HUES48 (cell line): ENCODE measurements around the gene CSRNP3.

Experiments
- H3K27ac ChIP-seq: one replicate; pipeline ENCODE4 v1.7.0; 2013; ENCODE audit warnings: low read depth, low read length, inconsistent platforms
- H3K27me3 ChIP-seq: 2 replicates; pipeline ENCODE4 v1.6.1; 2013; ENCODE audit warnings: mild to moderate bottlenecking, low read length; ENCODE audit not compliant: control insufficient read depth, insufficient read depth
- H3K36me3 ChIP-seq: 2 replicates; pipeline ENCODE4 v1.6.1; 2013; ENCODE audit warnings: low read length; ENCODE audit not compliant: control insufficient read depth, insufficient read depth
- H3K4me1 ChIP-seq: 2 replicates; pipeline ENCODE4 v1.6.1; 2013; ENCODE audit warnings: mild to moderate bottlenecking, low read length; ENCODE audit not compliant: control insufficient read depth, insufficient read depth
- H3K4me3 ChIP-seq: 2 replicates; pipeline ENCODE4 v1.5.1; 2013; ENCODE audit warnings: mild to moderate bottlenecking, low read depth, low read length
- H3K9ac ChIP-seq: 2 replicates; pipeline ENCODE4 v1.6.1; 2013; ENCODE audit warnings: mild to moderate bottlenecking, low read depth, low read length, moderate library complexity
- H3K9me3 ChIP-seq: 2 replicates; pipeline ENCODE4 v1.6.1; 2013; ENCODE audit warnings: low read length; ENCODE audit not compliant: control insufficient read depth, insufficient read depth

Gene CSRNP3

GRCh38 chr2:165470361-165470760 is 863 bp downstream of the CSRNP3 start:
- H3K9me3 ChIP-seq = no peaks in the 10 kb centered on the region
- H3K9ac ChIP-seq = peak overlapping the region; percentile 71
- no peaks in the 10 kb centered on the region for H3K27me3 ChIP-seq
- H3K36me3 ChIP-seq = no peaks in the 10 kb centered on the region
- H3K27ac ChIP-seq = no peak overlapping the region
- peak overlapping the region; percentile 88 for H3K4me3 ChIP-seq
- peaks cover 47% of the 10 kb centered on the region for H3K4me1 ChIP-seq

- no peaks in the 10 kb centered on the region for H3K36me3 ChIP-seq
- no peak overlapping the region for H3K9ac ChIP-seq
- H3K9me3 ChIP-seq = no peaks in the 10 kb centered on the region
- H3K27ac ChIP-seq = peak overlapping the region; percentile 40
- no peaks in the 10 kb centered on the region for H3K27me3 ChIP-seq
- H3K4me3 ChIP-seq = no peak overlapping the region; the same call in 1 of the 2 replicates
- peaks cover 48% of the 10 kb centered on the region for H3K4me1 ChIP-seq
Observed at GRCh38 chr2:165471349-165471950, 2.0 kb downstream of the CSRNP3 start.

- H3K36me3 ChIP-seq = no peaks in the 10 kb centered on the region
- H3K27ac ChIP-seq = no peak overlapping the region
- no peaks in the 10 kb centered on the region for H3K27me3 ChIP-seq
- peaks cover 47% of the 10 kb centered on the region for H3K4me1 ChIP-seq
- no peak overlapping the region for H3K9ac ChIP-seq
- no peaks in the 10 kb centered on the region for H3K9me3 ChIP-seq
- no peak overlapping the region for H3K4me3 ChIP-seq
Observed at GRCh38 chr2:165472922-165473321, 3.4 kb downstream of the CSRNP3 start.

DNA sequence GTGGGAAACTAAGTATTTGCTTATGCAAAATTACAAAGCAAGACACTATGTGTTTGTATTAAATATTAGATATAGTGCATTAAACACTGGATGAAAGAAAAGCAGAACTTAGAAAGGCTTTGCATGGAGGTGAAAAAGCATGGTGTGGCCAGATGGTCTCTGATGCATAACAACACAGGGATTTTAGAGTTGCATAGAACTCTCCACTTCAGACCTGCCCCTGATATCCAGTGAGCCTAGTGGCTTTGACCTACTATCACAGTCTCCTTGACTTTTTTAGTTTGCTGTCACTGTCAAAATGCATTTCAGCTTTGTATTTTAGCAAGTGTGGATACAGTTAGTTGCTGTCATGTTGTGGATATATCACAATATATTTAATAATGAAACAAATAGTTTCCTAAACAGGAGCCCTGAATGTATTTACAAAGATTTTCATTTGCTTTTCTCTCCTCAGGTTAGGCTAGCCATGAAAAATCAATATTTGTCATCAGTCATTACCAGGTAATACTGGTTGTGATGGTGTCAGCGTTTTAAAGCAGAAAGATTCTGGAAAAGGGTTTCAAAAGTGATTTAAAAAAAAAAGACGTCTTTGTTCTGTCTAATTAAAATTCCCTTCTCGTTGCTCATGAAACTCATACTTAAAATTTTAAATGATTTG is 5.2 kb downstream of the CSRNP3 start:
- H3K9ac ChIP-seq = no peak overlapping the region
- no peaks in the 10 kb centered on the region for H3K27me3 ChIP-seq
- H3K27ac ChIP-seq = no peak overlapping the region
- H3K9me3 ChIP-seq = no peaks in the 10 kb centered on the region
- peaks cover 32% of the 10 kb centered on the region for H3K4me1 ChIP-seq
- H3K36me3 ChIP-seq = no peaks in the 10 kb centered on the region
- H3K4me3 ChIP-seq = no peak overlapping the region

- H3K9ac ChIP-seq = no peak overlapping the region
- no peaks in the 10 kb centered on the region for H3K27me3 ChIP-seq
- H3K36me3 ChIP-seq = no peaks in the 10 kb centered on the region
- no peaks in the 10 kb centered on the region for H3K9me3 ChIP-seq
- H3K4me3 ChIP-seq = no peak overlapping the region
- peaks cover 27% of the 10 kb centered on the region for H3K4me1 ChIP-seq
- no peak overlapping the region for H3K27ac ChIP-seq
Observed at GRCh38 chr2:165475277-165476004, 5.9 kb downstream of the CSRNP3 start.

DNA sequence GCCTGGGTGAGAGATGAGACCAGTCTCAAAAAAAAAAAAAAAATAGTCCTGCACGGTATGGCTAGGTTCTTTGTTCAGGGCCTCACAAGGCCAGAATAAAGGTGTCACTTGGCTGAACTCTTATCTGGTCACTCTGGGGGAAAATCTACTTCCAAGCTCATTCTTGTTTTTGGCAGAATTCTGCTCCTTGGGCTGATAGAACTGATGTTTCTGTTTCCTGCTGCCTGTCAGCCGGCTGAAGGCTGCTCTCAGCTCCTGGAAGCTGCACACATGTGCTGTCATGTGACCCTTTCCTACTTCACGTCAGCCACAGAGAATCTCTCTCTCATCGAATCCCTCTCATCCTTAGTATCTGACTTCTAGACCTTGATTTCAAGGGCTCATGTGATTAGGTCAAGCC is 10.4 kb downstream of the CSRNP3 start:
- H3K4me1 ChIP-seq = 0 out of 2 replicates have a peak, but pooled peaks cover 6% of the 10 kb centered on the region
- H3K9me3 ChIP-seq = no peaks in the 10 kb centered on the region; the same call in 1 of the 2 replicates
- H3K36me3 ChIP-seq = no peaks in the 10 kb centered on the region
- no peak overlapping the region for H3K9ac ChIP-seq
- no peak overlapping the region for H3K4me3 ChIP-seq
- H3K27ac ChIP-seq = no peak overlapping the region
- no peaks in the 10 kb centered on the region for H3K27me3 ChIP-seq

DNA sequence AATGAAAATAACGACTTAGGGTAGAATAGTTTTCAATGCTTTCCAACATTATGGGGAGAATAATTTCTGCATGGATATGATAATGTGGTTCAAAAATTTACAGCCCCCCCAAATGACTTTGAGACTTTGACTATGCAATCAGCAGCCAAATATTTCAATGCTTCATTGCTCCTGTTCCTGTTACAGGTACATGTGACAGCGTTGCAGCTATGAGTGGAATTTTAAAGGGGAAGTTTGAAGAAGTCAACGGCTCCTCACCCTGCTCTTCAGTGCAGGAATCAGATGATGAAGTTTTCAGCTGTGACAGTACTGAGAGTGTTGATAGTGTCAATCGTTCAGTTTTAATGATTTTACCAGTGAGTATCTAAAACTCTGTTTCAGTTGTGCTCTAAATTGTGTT is 25.1 kb downstream of the CSRNP3 start:
- no peaks in the 10 kb centered on the region for H3K9me3 ChIP-seq
- no peak overlapping the region for H3K27ac ChIP-seq
- H3K27me3 ChIP-seq = no peaks in the 10 kb centered on the region
- peaks cover 3% of the 10 kb centered on the region; the same call in 1 of the 2 replicates for H3K4me1 ChIP-seq
- H3K4me3 ChIP-seq = no peak overlapping the region
- no peak overlapping the region for H3K9ac ChIP-seq
- H3K36me3 ChIP-seq = peaks cover 4% of the 10 kb centered on the region; the same call in 1 of the 2 replicates

GRCh38 chr2:165497659-165498317 is 28.3 kb downstream of the CSRNP3 start:
- H3K4me1 ChIP-seq = peaks cover 3% of the 10 kb centered on the region; the same call in 1 of the 2 replicates
- H3K36me3 ChIP-seq = peaks cover 4% of the 10 kb centered on the region; the same call in 1 of the 2 replicates
- H3K27me3 ChIP-seq = no peaks in the 10 kb centered on the region
- no peak overlapping the region for H3K9ac ChIP-seq
- H3K4me3 ChIP-seq = no peak overlapping the region
- H3K27ac ChIP-seq = no peak overlapping the region
- H3K9me3 ChIP-seq = no peaks in the 10 kb centered on the region

DNA sequence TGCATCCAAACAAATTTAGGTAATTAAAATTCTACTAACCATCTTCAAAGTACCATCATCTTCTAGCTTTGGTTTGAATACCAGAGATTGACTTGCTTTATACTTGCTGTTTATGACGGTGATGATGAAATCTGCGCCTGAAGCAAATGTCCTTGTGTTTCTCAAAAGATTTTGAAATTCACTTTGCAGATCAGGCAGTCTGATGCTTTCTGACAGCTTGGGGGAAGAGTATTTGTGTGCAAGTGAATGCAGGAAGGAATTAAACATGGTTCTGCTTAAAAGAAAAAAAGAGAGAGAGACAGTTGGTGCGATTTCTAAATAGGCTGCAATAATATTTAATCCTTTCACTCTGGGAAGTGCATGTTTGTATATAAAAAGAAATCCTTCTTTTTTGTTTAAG is 29.6 kb downstream of the CSRNP3 start:
- Histone ChIP-seq H3K4me3 (no peak overlapping the region), H3K36me3 (peaks cover 4% of the 10 kb centered on the region; the same call in 1 of the 2 replicates), H3K9ac (no peak overlapping the region), H3K27ac (no peak overlapping the region), H3K9me3 (no peaks in the 10 kb centered on the region), H3K27me3 (no peaks in the 10 kb centered on the region), H3K4me1 (no peaks in the 10 kb centered on the region)

DNA sequence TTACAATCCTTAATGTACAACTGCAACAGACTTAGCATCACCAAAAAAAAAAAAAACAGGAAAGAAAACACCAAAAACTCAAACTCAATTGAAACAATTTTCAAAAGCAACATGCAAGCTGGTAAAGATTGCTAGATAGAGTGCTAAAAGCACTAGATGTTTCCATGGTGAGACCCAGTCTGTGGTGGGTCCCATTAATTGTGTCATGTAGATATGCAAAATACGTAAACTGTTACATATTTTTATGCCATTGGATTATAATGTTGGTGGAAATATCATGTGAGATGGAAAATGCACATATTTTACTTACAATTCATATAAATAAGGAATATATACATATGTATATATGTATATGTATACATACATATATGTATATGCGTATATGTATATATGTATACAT is 30.5 kb downstream of the CSRNP3 start:
- no peaks in the 10 kb centered on the region for H3K27me3 ChIP-seq
- no peak overlapping the region for H3K9ac ChIP-seq
- H3K4me1 ChIP-seq = no peaks in the 10 kb centered on the region
- H3K4me3 ChIP-seq = no peak overlapping the region
- no peak overlapping the region for H3K27ac ChIP-seq
- no peaks in the 10 kb centered on the region for H3K9me3 ChIP-seq
- H3K36me3 ChIP-seq = peaks cover 4% of the 10 kb centered on the region; the same call in 1 of the 2 replicates
